H1 (cell line): ENCODE results near the gene GLIPR1.

Experiments used
- FOSL1 ChIP-seq: IDR thresholded peaks from 2 replicates; pipeline ENCODE4 v1.6.1; 2011; ENCODE audit warnings: mild to moderate bottlenecking, low read depth, low read length, moderate library complexity; ENCODE audit not compliant: insufficient read depth
- MAX ChIP-seq: IDR thresholded peaks from 2 replicates; pipeline ENCODE4 v1.6.1; 2012; ENCODE audit warnings: inconsistent platforms
- RFX5 ChIP-seq: IDR thresholded peaks from 2 replicates; pipeline ENCODE4 v1.6.1; 2011; ENCODE audit warnings: low read depth, low read length, improper control_type of control experiment, borderline replicate concordance

- TF ChIP-seq FOSL1 (no peak), RFX5 (no peak), MAX (no peak)
Observed at GRCh38 chr12:75489613-75490210, 9.2 kb downstream of the GLIPR1 start.
